Stimulated activated CD4-positive, alpha-beta T cell treated with anti-CD3 and anti-CD28 coated beads, Interleukin-1b, Interleukin-23, amount 100 ng/mL, for 24 hours (primary cell): ENCODE measurements around the gene IRAK4.
A peak's percentile ranks its signal among the peaks of the same experiment; 100 is the strongest.

ENCODE experiments used
- DNase-seq, 4 experiments: peaks; one replicate each; pipeline ENCODE4 v3.0.0-alpha.2; 2020; ENCODE audit warnings: low read depth in 4 of 4, low spot score in 1 of 4

IRAK4 gene

DNA sequence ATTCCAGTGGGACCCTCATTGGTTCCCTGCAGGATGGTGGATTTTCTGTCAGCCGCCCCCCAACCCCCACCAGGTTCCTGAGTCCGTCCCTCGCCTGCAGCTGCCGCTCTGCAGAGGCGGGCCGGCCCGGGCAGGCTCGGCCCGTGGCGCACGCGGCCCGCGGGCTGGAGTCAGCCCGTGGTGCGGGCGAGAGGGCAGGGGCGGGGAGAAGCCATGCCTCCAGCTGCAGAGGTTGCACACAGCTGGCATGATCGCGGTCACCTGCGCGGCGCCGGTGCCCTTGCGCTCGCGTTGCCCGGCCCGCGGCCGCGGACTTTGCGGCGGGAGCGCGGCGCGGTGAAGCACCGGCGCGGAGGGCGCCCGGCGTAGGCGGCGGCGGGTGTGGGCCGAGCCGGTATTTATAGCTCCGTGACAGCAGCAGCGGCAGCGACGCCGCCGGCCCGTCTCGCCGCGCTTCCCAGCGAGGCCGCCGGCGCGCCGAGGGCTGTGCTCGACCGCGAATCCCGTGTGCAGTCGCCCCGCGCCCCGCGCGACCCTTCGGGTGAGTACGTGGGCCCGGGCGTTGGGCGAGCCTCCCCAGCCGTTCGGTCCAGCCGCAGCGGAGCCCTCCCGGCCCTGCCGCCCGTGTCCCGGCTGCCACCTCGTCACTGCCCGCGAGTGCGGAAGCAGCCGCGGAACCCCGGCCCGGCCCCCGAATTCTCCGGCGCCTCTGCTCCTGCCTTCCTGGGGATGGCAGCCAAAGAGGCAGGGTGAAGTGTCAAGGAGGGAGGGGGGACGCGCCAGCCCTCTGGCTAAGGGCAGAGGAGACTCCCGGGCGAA is 77.1 kb downstream of the IRAK4 start, which contains the start of gene TMEM117:
Gene TMEM117 (plus strand): TSS at position 426 of the 819 bp plus-strand sequence.
- DNase-seq, result peak; percentile 15 to 40 (median 25)

DNA sequence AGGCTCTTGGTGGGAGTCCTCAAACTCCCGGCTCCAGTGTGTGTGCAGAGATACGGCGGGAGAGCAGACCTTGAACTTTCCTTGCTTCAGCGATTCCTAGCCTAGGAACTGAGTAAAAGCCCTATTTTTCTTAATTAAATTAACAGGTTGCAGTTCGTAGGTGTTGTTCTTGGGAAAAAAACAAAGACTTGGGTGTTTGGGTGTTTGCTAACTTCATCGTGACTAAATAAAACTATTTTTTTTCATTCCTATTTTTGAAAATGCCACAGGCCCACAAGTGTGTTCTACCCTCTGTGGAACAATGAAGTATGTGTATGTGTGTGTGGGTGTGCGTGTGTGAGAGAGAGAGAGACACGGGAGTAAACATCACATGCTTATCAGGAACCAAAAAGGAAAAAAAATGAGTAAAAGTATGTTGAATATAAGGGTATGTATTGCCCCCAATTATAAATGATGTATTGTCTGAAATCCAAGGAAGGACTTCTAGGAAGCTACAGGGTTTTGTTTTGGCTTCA is 77.8 kb downstream of the IRAK4 start:
- DNase-seq, result no peak
